Measurements from ENCODE around the gene FBLL1. TPM values are rescaled to one million over a fixed set of nuclear protein-coding genes. Genes with fewer than 3 reads are reported as not detected.
"Not testable (repeated sequence)": the region's sequence is repeated elsewhere in the genome, so short reads cannot be mapped to it uniquely, and the experiment has no call there.

The FBLL1 gene
- total RNA-seq, 1 donor from 2014 or later = not detected

GRCh38 chr5:168557389-168557788, 28.3 kb downstream of the FBLL1 start:
- no peak overlapping the region for H3K4me3 ChIP-seq
- ATAC-seq (no peak), DNase-seq (no peak)
- intact Hi-C loops (cut with DNase I) = no loop called here
- H3K36me3 ChIP-seq = peaks cover 82% of the 10 kb centered on the region
- TF ChIP-seq, protein P1, sequence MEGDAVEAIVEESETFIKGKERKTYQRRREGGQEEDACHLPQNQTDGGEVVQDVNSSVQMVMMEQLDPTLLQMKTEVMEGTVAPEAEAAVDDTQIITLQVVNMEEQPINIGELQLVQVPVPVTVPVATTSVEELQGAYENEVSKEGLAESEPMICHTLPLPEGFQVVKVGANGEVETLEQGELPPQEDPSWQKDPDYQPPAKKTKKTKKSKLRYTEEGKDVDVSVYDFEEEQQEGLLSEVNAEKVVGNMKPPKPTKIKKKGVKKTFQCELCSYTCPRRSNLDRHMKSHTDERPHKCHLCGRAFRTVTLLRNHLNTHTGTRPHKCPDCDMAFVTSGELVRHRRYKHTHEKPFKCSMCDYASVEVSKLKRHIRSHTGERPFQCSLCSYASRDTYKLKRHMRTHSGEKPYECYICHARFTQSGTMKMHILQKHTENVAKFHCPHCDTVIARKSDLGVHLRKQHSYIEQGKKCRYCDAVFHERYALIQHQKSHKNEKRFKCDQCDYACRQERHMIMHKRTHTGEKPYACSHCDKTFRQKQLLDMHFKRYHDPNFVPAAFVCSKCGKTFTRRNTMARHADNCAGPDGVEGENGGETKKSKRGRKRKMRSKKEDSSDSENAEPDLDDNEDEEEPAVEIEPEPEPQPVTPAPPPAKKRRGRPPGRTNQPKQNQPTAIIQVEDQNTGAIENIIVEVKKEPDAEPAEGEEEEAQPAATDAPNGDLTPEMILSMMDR (IDR thresholded peaks at IDR 0.05) = no peak
- no peaks in the 10 kb centered on the region for H3K27me3 ChIP-seq (ENCODE audit: low read depth)
- H3K9me3 ChIP-seq = no peaks in the 10 kb centered on the region
- no peak overlapping the region for H3K27ac ChIP-seq
- no peaks in the 10 kb centered on the region for H3K4me1 ChIP-seq

DNA sequence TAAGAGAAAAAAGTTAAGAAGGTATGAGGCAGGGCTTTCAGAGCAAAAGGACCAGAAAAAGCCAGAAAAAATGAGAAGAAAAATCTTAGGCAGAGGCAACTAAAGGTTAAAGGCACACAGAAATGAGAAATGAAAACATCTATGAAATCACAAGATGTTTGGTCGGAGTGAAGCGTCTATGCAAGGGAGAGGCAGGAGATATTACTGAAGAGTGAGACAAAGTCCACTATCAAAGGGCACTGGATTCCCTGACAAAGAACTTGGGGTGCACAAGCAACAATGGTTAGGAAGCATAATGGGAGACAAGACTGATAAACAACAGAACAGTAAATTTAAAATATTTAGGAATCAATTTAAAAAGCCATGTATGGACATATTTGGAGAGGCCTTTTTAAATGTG, 33.2 kb downstream of the FBLL1 start:
- no peak for DNase-seq
- intact Hi-C loops (cut with DNase I) = no loop called here

DNA sequence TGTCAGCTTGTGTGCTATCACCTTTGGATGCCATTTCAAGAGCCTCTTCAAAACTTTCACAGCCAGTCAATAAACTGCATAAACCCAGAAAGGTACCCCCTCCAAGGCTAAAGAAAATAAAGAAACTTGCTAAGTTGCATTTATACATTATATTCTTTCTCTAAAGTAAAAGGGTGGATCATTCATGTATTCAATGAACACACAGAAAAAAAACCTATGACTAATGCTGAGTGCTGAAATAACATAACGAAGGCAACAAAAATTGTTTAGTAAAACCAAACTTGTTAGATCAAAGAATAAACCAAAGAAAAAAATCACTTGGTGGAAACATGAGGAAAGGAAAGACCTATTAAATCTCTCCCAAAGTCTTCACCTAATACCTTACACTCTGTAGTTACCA, 34.9 kb downstream of the FBLL1 start:
- ATAC-seq = no peak
- no peak overlapping the region for H3K4me3 ChIP-seq
- no peak for DNase-seq
- no peak overlapping the region for H3K27ac ChIP-seq
- intact Hi-C loops (cut with DNase I) = no loop called here
- TF ChIP-seq, protein P1 (IDR thresholded peaks at IDR 0.05) = no peak
- H3K4me1 ChIP-seq = no peaks in the 10 kb centered on the region
- H3K9me3 ChIP-seq = no peaks in the 10 kb centered on the region
- H3K36me3 ChIP-seq = peaks cover 83% of the 10 kb centered on the region
- no peaks in the 10 kb centered on the region for H3K27me3 ChIP-seq (ENCODE audit: low read depth)

More for the DNA sequence above, 33.2 kb downstream of the FBLL1 start:
- Histone ChIP-seq H3K4me1 (no peaks in the 10 kb centered on the region), H3K27me3 (ENCODE audit: low read depth) (no peaks in the 10 kb centered on the region), H3K36me3 (peaks cover 85% of the 10 kb centered on the region), H3K4me3 (no peak overlapping the region), H3K27ac (no peak overlapping the region), H3K9me3 (no peaks in the 10 kb centered on the region)
- no peak for ATAC-seq
- TF ChIP-seq, protein P1 (IDR thresholded peaks at IDR 0.05) = no peak

- intact Hi-C loops (cut with DNase I) = no loop called here
- no peak for ATAC-seq
Measured at GRCh38 chr5:168568738-168569137, 39.6 kb downstream of the FBLL1 start.

GRCh38 chr5:168570490-168571328, 41.6 kb downstream of the FBLL1 start:
- DNase-seq (no peak), ATAC-seq (no peak)
- Histone ChIP-seq H3K36me3 (peaks cover 30% of the 10 kb centered on the region), H3K9me3 (no peaks in the 10 kb centered on the region), H3K4me3 (no peak overlapping the region), H3K27ac (no peak overlapping the region), H3K4me1 (peaks cover 3% of the 10 kb centered on the region), H3K27me3 (ENCODE audit: low read depth) (no peaks in the 10 kb centered on the region)
- intact Hi-C loops (cut with DNase I) = no loop called here
- TF ChIP-seq, protein P1 (IDR thresholded peaks at IDR 0.05) = no peak

More at GRCh38 chr5:168568738-168569137, 39.6 kb downstream of the FBLL1 start:
- H3K27ac ChIP-seq = no peak overlapping the region
- H3K4me3 ChIP-seq = no peak overlapping the region
- H3K4me1 ChIP-seq = no peaks in the 10 kb centered on the region
- TF ChIP-seq, protein P1 (IDR thresholded peaks at IDR 0.05) = no peak
- no peaks in the 10 kb centered on the region for H3K9me3 ChIP-seq
- peaks cover 45% of the 10 kb centered on the region for H3K36me3 ChIP-seq
- H3K27me3 ChIP-seq (ENCODE audit: low read depth) = no peaks in the 10 kb centered on the region
- no peak for DNase-seq

DNA sequence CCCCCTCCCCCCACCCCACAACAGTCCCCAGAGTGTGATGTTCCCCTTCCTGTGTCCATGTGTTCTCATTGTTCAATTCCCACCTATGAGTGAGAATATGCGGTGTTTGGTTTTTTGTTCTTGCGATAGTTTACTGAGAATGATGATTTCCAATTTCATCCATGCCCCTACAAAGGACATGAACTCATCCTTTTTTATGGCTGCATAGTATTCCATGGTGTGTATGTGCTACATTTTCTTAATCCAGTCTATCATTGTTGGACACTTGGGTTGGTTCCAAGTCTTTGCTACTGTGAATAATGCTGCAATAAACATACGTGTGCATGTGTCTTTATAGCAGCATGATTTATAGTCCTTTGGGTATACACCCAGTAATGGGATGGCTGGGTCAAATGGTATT, 44.6 kb downstream of the FBLL1 start:
- H3K4me1 ChIP-seq = peaks cover 28% of the 10 kb centered on the region
- ATAC-seq; DNase-seq; H3K9me3 ChIP-seq; H3K36me3 ChIP-seq; H3K27ac ChIP-seq; H3K4me3 ChIP-seq; intact Hi-C loops (cut with DNase I); H3K27me3 ChIP-seq (ENCODE audit: low read depth): not testable (repeated sequence)

- H3K27ac ChIP-seq; H3K36me3 ChIP-seq; H3K4me3 ChIP-seq; DNase-seq; ATAC-seq; H3K27me3 ChIP-seq (ENCODE audit: low read depth); H3K9me3 ChIP-seq; intact Hi-C loops (cut with DNase I): not testable (repeated sequence)
- H3K4me1 ChIP-seq = peaks cover 28% of the 10 kb centered on the region
Measured at GRCh38 chr5:168574156-168574555, 45.1 kb downstream of the FBLL1 start.
